ENCODE data around the gene FHOD3.

FHOD3 gene

DNA sequence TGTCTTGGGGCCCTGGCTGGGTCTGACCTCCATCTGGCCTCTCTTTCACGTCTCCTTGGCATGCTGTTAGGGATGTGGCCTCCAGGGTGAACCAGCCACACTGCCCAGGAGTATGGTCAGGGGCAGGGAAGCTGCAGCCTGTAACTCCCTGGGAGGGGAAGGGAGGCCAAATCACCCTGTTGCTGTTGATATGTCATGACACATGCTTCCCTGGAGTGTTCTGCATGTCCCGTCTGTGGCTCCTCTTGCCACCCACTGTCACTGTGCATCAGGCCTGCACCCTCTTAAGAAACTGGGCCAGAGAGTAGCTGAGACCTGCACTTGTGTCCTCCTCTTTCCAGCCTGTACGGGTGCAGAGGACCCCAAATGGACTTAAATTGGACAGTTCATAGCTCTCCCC, 221.3 kb downstream of the FHOD3 start:
- ChIA-PET CTCF (no interaction called here), POLR2A (no interaction called here)
- Histone ChIP-seq H3K4me3 (ENCODE audit: control insufficient read depth in 1 of 7, extremely low read depth in 1 of 7, insufficient read depth in 4 of 7, low read depth in 2 of 7, low read length in 6 of 7) (no peak overlapping the region), H3K27ac (ENCODE audit: insufficient read depth in 1 of 2, low read depth in 1 of 2, low read length in 2 of 2, poor library complexity in 1 of 2, severe bottlenecking in 2 of 2) (no peak overlapping the region), H3K9me3 (ENCODE audit: control extremely low read depth in 1 of 5, control insufficient read depth in 4 of 5, insufficient read depth in 2 of 5, low read depth in 1 of 5, low read length in 4 of 5) (no peaks in the 10 kb centered on the region), H3K36me3 (ENCODE audit: control insufficient read depth in 4 of 4, insufficient read depth in 4 of 4, low read length in 3 of 4) (no peaks in the 10 kb centered on the region), H3K4me1 (ENCODE audit: control extremely low read depth in 1 of 4, control insufficient read depth in 4 of 4, insufficient read depth in 4 of 4, low read length in 3 of 4) (no peaks in the 10 kb centered on the region), H3K27me3 (replicated peaks in 2 of 5; ENCODE audit: control insufficient read depth in 4 of 5, insufficient read depth in 5 of 5, low read length in 4 of 5) (peaks cover 0 to 2% (median 0%) of the 10 kb centered on the region in 5 experiments)
- WGBS (ENCODE audit: insufficient coverage) = 100% methylated on average over 3 of the region's 3 CpGs
- DNase-seq = no peak

DNA sequence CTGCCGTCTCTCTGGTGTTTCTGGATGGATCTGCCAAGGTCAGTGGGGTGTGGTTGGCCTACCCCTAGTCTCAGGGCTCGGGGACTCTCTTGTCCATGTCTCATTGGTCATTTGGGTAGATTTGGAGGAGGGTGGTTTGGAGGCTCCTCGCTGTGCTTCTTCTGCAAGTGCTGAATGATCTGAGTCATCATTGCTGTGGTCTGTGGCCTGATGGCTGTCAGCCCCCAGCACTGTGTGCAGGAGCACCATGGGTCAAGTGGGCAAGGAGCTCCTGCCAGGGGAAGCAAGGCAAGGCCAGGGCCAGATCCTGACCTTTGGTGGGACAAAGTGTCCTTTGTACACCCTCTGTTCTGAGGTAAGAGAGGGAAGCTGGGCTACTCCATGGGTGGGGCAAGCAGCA, 221.8 kb downstream of the FHOD3 start:
- no peak overlapping the region for H3K27ac ChIP-seq (ENCODE audit: insufficient read depth in 1 of 2, low read depth in 1 of 2, low read length in 2 of 2, poor library complexity in 1 of 2, severe bottlenecking in 2 of 2)
- H3K27me3 ChIP-seq (replicated peaks in 2 of 5; ENCODE audit: control insufficient read depth in 4 of 5, insufficient read depth in 5 of 5, low read length in 4 of 5) = peaks cover 0 to 2% (median 0%) of the 10 kb centered on the region in 5 experiments
- H3K36me3 ChIP-seq (ENCODE audit: control insufficient read depth in 4 of 4, insufficient read depth in 4 of 4, low read length in 3 of 4) = no peaks in the 10 kb centered on the region
- H3K4me3 ChIP-seq (ENCODE audit: control insufficient read depth in 1 of 7, extremely low read depth in 1 of 7, insufficient read depth in 4 of 7, low read depth in 2 of 7, low read length in 6 of 7) = no peak overlapping the region
- H3K4me1 ChIP-seq (ENCODE audit: control extremely low read depth in 1 of 4, control insufficient read depth in 4 of 4, insufficient read depth in 4 of 4, low read length in 3 of 4) = no peaks in the 10 kb centered on the region
- ChIA-PET POLR2A (no interaction called here), CTCF (no interaction called here)
- 100% methylated on average over 3 of the region's 3 CpGs for WGBS (ENCODE audit: insufficient coverage)
- no peaks in the 10 kb centered on the region for H3K9me3 ChIP-seq (ENCODE audit: control extremely low read depth in 1 of 5, control insufficient read depth in 4 of 5, insufficient read depth in 2 of 5, low read depth in 1 of 5, low read length in 4 of 5)
- DNase-seq = no peak

GRCh38 chr18:36522509-36522908, 225.0 kb downstream of the FHOD3 start:
- POLR2A ChIA-PET = no interaction called here
- CTCF ChIA-PET = no interaction called here
- H3K27me3 ChIP-seq (replicated peaks in 2 of 5; ENCODE audit: control insufficient read depth in 4 of 5, insufficient read depth in 5 of 5, low read length in 4 of 5) = peaks cover 0 to 5% (median 2%) of the 10 kb centered on the region in 5 experiments
- H3K27ac ChIP-seq (ENCODE audit: insufficient read depth in 1 of 2, low read depth in 1 of 2, low read length in 2 of 2, poor library complexity in 1 of 2, severe bottlenecking in 2 of 2) = no peak overlapping the region
- no peaks in the 10 kb centered on the region for H3K36me3 ChIP-seq (ENCODE audit: control insufficient read depth in 4 of 4, insufficient read depth in 4 of 4, low read length in 3 of 4)
- H3K9me3 ChIP-seq (ENCODE audit: control extremely low read depth in 1 of 5, control insufficient read depth in 4 of 5, insufficient read depth in 2 of 5, low read depth in 1 of 5, low read length in 4 of 5) = no peaks in the 10 kb centered on the region
- H3K4me3 ChIP-seq (ENCODE audit: control insufficient read depth in 1 of 7, extremely low read depth in 1 of 7, insufficient read depth in 4 of 7, low read depth in 2 of 7, low read length in 6 of 7) = no peak overlapping the region
- no peaks in the 10 kb centered on the region for H3K4me1 ChIP-seq (ENCODE audit: control extremely low read depth in 1 of 4, control insufficient read depth in 4 of 4, insufficient read depth in 4 of 4, low read length in 3 of 4)
- no peak for DNase-seq
- no CpG with 5 or more reads among the region's 1 CpG for WGBS (ENCODE audit: insufficient coverage)

DNA sequence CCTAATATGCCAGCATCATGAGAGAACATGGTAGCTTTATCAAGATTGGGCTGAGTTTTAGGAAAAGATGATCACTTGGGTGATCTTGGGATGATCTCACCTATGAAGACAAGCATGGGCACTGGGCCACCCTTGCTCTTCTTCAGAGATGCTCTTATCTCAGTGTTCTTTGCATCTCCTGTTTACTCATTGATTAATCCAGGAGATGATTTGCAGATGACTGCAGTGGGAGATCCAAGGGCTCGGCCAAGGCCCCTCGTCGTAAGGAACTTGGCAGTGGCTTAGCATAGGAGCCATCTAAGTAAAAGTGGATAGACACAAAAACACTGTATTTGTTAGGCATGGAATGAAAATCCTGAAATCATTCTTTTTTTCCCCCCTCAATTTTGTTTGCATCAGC, 228.4 kb downstream of the FHOD3 start:
- no peak overlapping the region for H3K4me3 ChIP-seq (ENCODE audit: control insufficient read depth in 1 of 7, extremely low read depth in 1 of 7, insufficient read depth in 4 of 7, low read depth in 2 of 7, low read length in 6 of 7)
- WGBS (ENCODE audit: insufficient coverage) = no CpG with 5 or more reads among the region's 3 CpGs
- no peaks in the 10 kb centered on the region for H3K4me1 ChIP-seq (ENCODE audit: control extremely low read depth in 1 of 4, control insufficient read depth in 4 of 4, insufficient read depth in 4 of 4, low read length in 3 of 4)
- no peaks in the 10 kb centered on the region for H3K36me3 ChIP-seq (ENCODE audit: control insufficient read depth in 4 of 4, insufficient read depth in 4 of 4, low read length in 3 of 4)
- H3K9me3 ChIP-seq (ENCODE audit: control extremely low read depth in 1 of 5, control insufficient read depth in 4 of 5, insufficient read depth in 2 of 5, low read depth in 1 of 5, low read length in 4 of 5) = peaks cover 0 to 2% (median 0%) of the 10 kb centered on the region in 5 experiments
- peaks cover 0 to 5% (median 2%) of the 10 kb centered on the region in 5 experiments for H3K27me3 ChIP-seq (replicated peaks in 2 of 5; ENCODE audit: control insufficient read depth in 4 of 5, insufficient read depth in 5 of 5, low read length in 4 of 5)
- ChIA-PET POLR2A (no interaction called here), CTCF (no interaction called here)
- DNase-seq = no peak
- H3K27ac ChIP-seq (ENCODE audit: insufficient read depth in 1 of 2, low read depth in 1 of 2, low read length in 2 of 2, poor library complexity in 1 of 2, severe bottlenecking in 2 of 2) = no peak overlapping the region

DNA sequence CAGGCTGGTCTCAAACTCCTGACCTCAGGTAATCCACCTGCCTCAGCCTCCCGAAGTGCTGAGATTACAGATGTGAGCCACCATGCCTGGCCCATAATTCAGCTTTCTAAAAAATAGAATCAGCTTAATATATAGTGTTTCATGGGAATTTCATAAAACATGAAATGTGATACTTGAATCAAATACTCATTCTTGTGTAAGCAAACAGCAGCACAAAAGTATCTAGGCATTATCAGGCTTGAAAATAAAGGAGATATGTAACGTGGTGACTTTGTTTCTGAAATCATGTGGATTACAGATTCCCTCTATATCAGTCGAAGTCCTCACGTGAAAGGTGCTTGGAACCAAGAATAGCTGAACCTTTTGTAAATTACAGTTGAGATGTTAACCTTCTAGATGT, 229.1 kb downstream of the FHOD3 start:
- no peak overlapping the region for H3K4me3 ChIP-seq (ENCODE audit: control insufficient read depth in 1 of 7, extremely low read depth in 1 of 7, insufficient read depth in 4 of 7, low read depth in 2 of 7, low read length in 6 of 7)
- H3K9me3 ChIP-seq (ENCODE audit: control extremely low read depth in 1 of 5, control insufficient read depth in 4 of 5, insufficient read depth in 2 of 5, low read depth in 1 of 5, low read length in 4 of 5) = peaks cover 0 to 2% (median 0%) of the 10 kb centered on the region in 5 experiments
- no peaks in the 10 kb centered on the region for H3K4me1 ChIP-seq (ENCODE audit: control extremely low read depth in 1 of 4, control insufficient read depth in 4 of 4, insufficient read depth in 4 of 4, low read length in 3 of 4)
- ChIA-PET CTCF (no interaction called here), POLR2A (no interaction called here)
- no peak for DNase-seq
- WGBS (ENCODE audit: insufficient coverage) = 82% methylated on average over 3 of the region's 4 CpGs
- H3K36me3 ChIP-seq (ENCODE audit: control insufficient read depth in 4 of 4, insufficient read depth in 4 of 4, low read length in 3 of 4) = no peaks in the 10 kb centered on the region
- no peak overlapping the region for H3K27ac ChIP-seq (ENCODE audit: insufficient read depth in 1 of 2, low read depth in 1 of 2, low read length in 2 of 2, poor library complexity in 1 of 2, severe bottlenecking in 2 of 2)
- peaks cover 0 to 5% (median 2%) of the 10 kb centered on the region in 5 experiments for H3K27me3 ChIP-seq (replicated peaks in 2 of 5; ENCODE audit: control insufficient read depth in 4 of 5, insufficient read depth in 5 of 5, low read length in 4 of 5)

GRCh38 chr18:36527051-36527450, 229.5 kb downstream of the FHOD3 start:
- ChIA-PET CTCF (no interaction called here), POLR2A (no interaction called here)
- no peaks in the 10 kb centered on the region for H3K36me3 ChIP-seq (ENCODE audit: control insufficient read depth in 4 of 4, insufficient read depth in 4 of 4, low read length in 3 of 4)
- no peak for DNase-seq
- H3K4me1 ChIP-seq (ENCODE audit: control extremely low read depth in 1 of 4, control insufficient read depth in 4 of 4, insufficient read depth in 4 of 4, low read length in 3 of 4) = no peaks in the 10 kb centered on the region
- peaks cover 0 to 2% (median 0%) of the 10 kb centered on the region in 5 experiments for H3K9me3 ChIP-seq (ENCODE audit: control extremely low read depth in 1 of 5, control insufficient read depth in 4 of 5, insufficient read depth in 2 of 5, low read depth in 1 of 5, low read length in 4 of 5)
- H3K4me3 ChIP-seq (ENCODE audit: control insufficient read depth in 1 of 7, extremely low read depth in 1 of 7, insufficient read depth in 4 of 7, low read depth in 2 of 7, low read length in 6 of 7) = no peak overlapping the region
- H3K27ac ChIP-seq (ENCODE audit: insufficient read depth in 1 of 2, low read depth in 1 of 2, low read length in 2 of 2, poor library complexity in 1 of 2, severe bottlenecking in 2 of 2) = no peak overlapping the region
- 96% methylated on average over 6 of the region's 6 CpGs for WGBS (ENCODE audit: insufficient coverage)
- peaks cover 0 to 5% (median 2%) of the 10 kb centered on the region in 5 experiments for H3K27me3 ChIP-seq (replicated peaks in 2 of 5; ENCODE audit: control insufficient read depth in 4 of 5, insufficient read depth in 5 of 5, low read length in 4 of 5)

GRCh38 chr18:36527740-36528455, 230.4 kb downstream of the FHOD3 start:
- H3K36me3 ChIP-seq (ENCODE audit: control insufficient read depth in 4 of 4, insufficient read depth in 4 of 4, low read length in 3 of 4) = no peaks in the 10 kb centered on the region
- H3K9me3 ChIP-seq (ENCODE audit: control extremely low read depth in 1 of 5, control insufficient read depth in 4 of 5, insufficient read depth in 2 of 5, low read depth in 1 of 5, low read length in 4 of 5) = peaks cover 0 to 2% (median 0%) of the 10 kb centered on the region in 5 experiments
- no peak overlapping the region for H3K4me3 ChIP-seq (ENCODE audit: control insufficient read depth in 1 of 7, extremely low read depth in 1 of 7, insufficient read depth in 4 of 7, low read depth in 2 of 7, low read length in 6 of 7)
- peaks cover 0 to 5% (median 2%) of the 10 kb centered on the region in 5 experiments for H3K27me3 ChIP-seq (replicated peaks in 2 of 5; ENCODE audit: control insufficient read depth in 4 of 5, insufficient read depth in 5 of 5, low read length in 4 of 5)
- ChIA-PET POLR2A (no interaction called here), CTCF (no interaction called here)
- H3K27ac ChIP-seq (ENCODE audit: insufficient read depth in 1 of 2, low read depth in 1 of 2, low read length in 2 of 2, poor library complexity in 1 of 2, severe bottlenecking in 2 of 2) = no peak overlapping the region
- no peak for DNase-seq
- H3K4me1 ChIP-seq (ENCODE audit: control extremely low read depth in 1 of 4, control insufficient read depth in 4 of 4, insufficient read depth in 4 of 4, low read length in 3 of 4) = no peaks in the 10 kb centered on the region
- 95% methylated on average over 2 of the region's 2 CpGs for WGBS (ENCODE audit: insufficient coverage)

Measured in common myeloid progenitor, CD34-positive (primary cell).